IMR-90 (cell line): ENCODE results near the gene TRAF7. TPM values are rescaled to one million over a fixed set of nuclear protein-coding genes. Genes with fewer than 3 reads are reported as not detected.

Experiments used
- ATAC-seq: fragments of 200-7000 bp; cut with Tn5 transposase; 2 replicates; pipeline ENCODE4 v1.9.1; 2020; ENCODE audit warnings: low read depth, mild to moderate bottlenecking, moderate library complexity
- BruUV-seq: library from RNA; stranded (reverse); fragments of 400-500 nt; replicated peaks from 2 replicates; lab custom pipeline; 2021; lab: Mats Ljungman, UMichigan
- CTCF ChIA-PET: fragments of 300-600 bp; formaldehyde crosslinking; extraction: SDS; loops from one replicate; lab custom pipeline; 2021; ENCODE audit warnings: antibody characterized with exemption; lab: Yijun Ruan, JAX
- POLR2A ChIA-PET: fragments of 300-600 bp; sonication (Branson Sonifier 250); formaldehyde crosslinking; loops from one replicate; lab custom pipeline; 2022; ENCODE audit warnings: antibody characterized with exemption; ENCODE audit not compliant: unreplicated experiment; lab: Charles Lee
- DNase-seq: peaks from one replicate; pipeline ENCODE4 v3.0.0; 2013
- H2AFZ ChIP-seq: replicated peaks from 2 replicates; pipeline ENCODE3; 2013; ENCODE audit warnings: low read length, mild to moderate bottlenecking; ENCODE audit not compliant: poor library complexity
- H2AK5ac ChIP-seq: 2 replicates; pipeline ENCODE4 v1.6.1; 2013; ENCODE audit warnings: low read depth, low read length, inconsistent platforms
- H2AK9ac ChIP-seq: replicated peaks from 2 replicates; pipeline ENCODE3; 2013; ENCODE audit warnings: mild to moderate bottlenecking, low read depth, low read length, moderate library complexity; ENCODE audit not compliant: poor library complexity
- H2BK120ac ChIP-seq: 2 replicates; pipeline ENCODE4 v1.6.1; 2013; ENCODE audit warnings: low read depth, low read length, inconsistent platforms
- H2BK15ac ChIP-seq: 3 replicates; pipeline ENCODE4 v1.6.1; 2013; ENCODE audit warnings: low read depth, low read length, inconsistent platforms
- H2BK20ac ChIP-seq: 2 replicates; pipeline ENCODE4 v1.6.1; 2013; ENCODE audit warnings: low read depth, mild to moderate bottlenecking, inconsistent platforms, low read length, moderate library complexity
- H2BK5ac ChIP-seq: 2 replicates; pipeline ENCODE4 v1.6.1; 2013; ENCODE audit warnings: mild to moderate bottlenecking, low read depth, low read length, inconsistent platforms; ENCODE audit not compliant: poor library complexity, severe bottlenecking
- H3K14ac ChIP-seq: replicated peaks from 2 replicates; pipeline ENCODE4 v1.6.1; 2013; ENCODE audit warnings: low read depth, low read length, inconsistent platforms
- H3K18ac ChIP-seq: 2 replicates; pipeline ENCODE4 v1.6.1; 2013; ENCODE audit warnings: low read depth, low read length, control low read depth
- H3K23ac ChIP-seq: 2 replicates; pipeline ENCODE4 v1.6.1; 2013; ENCODE audit warnings: low read depth, low read length, inconsistent platforms
- H3K27ac ChIP-seq: 2 replicates; pipeline ENCODE4 v1.5.1; 2013; ENCODE audit warnings: mild to moderate bottlenecking, control low read depth, low read length; ENCODE audit not compliant: insufficient read depth
- H3K27me3 ChIP-seq: 2 replicates; pipeline ENCODE4 v1.6.1; 2013; ENCODE audit warnings: low read length; ENCODE audit not compliant: control insufficient read depth, insufficient read depth
- H3K36me3 ChIP-seq: 2 replicates; pipeline ENCODE4 v1.6.1; 2013; ENCODE audit warnings: low read length, mixed read lengths; ENCODE audit not compliant: control insufficient read depth, insufficient read depth
- H3K4ac ChIP-seq: 2 replicates; pipeline ENCODE4 v1.6.1; 2013; ENCODE audit warnings: low read depth, low read length, inconsistent platforms
- H3K4me1 ChIP-seq: 2 replicates; pipeline ENCODE4 v1.6.1; 2013; ENCODE audit warnings: low read length, mixed read lengths; ENCODE audit not compliant: control insufficient read depth, insufficient read depth
- H3K4me2 ChIP-seq: 2 replicates; pipeline ENCODE4 v1.6.1; 2013; ENCODE audit warnings: low read depth, mild to moderate bottlenecking, control low read depth, low read length, moderate library complexity
- H3K4me3 ChIP-seq: 2 replicates; pipeline ENCODE4 v1.5.1; 2013; ENCODE audit warnings: low read depth, mild to moderate bottlenecking, control low read depth, low read length, moderate library complexity; ENCODE audit not compliant: insufficient read depth
- H3K56ac ChIP-seq: 2 replicates; pipeline ENCODE4 v1.6.1; 2013; ENCODE audit warnings: low read length, inconsistent platforms; ENCODE audit not compliant: insufficient read depth; ENCODE audit errors: extremely low read depth
- H3K79me1 ChIP-seq, 2 experiments: 2 replicates each; pipeline ENCODE4 v1.6.1; 2013; ENCODE audit warnings: low read length in 2 of 2, inconsistent platforms in 1 of 2, low read depth in 1 of 2
- H3K9ac ChIP-seq: 2 replicates; pipeline ENCODE4 v1.6.1; 2013; ENCODE audit warnings: low read depth, low read length, control low read depth
- H3K9me1 ChIP-seq: 2 replicates; pipeline ENCODE4 v1.6.1; 2013; ENCODE audit warnings: low read length, inconsistent platforms; ENCODE audit not compliant: insufficient read depth
- H3K9me3 ChIP-seq: 2 replicates; pipeline ENCODE4 v1.6.1; 2013; ENCODE audit warnings: low read length; ENCODE audit not compliant: control insufficient read depth, insufficient read depth
- H4K20me1 ChIP-seq: 2 replicates; pipeline ENCODE4 v1.6.1; 2013; ENCODE audit warnings: low read length, inconsistent platforms; ENCODE audit not compliant: insufficient read depth
- H4K5ac ChIP-seq: 2 replicates; pipeline ENCODE4 v1.6.1; 2013; ENCODE audit warnings: mild to moderate bottlenecking, low read depth, low read length, control low read depth
- H4K8ac ChIP-seq, 2 experiments: 2 replicates each; pipeline ENCODE4 v1.6.1; 2013; ENCODE audit warnings: low read depth in 2 of 2, low read length in 2 of 2, control low read depth in 1 of 2, inconsistent platforms in 1 of 2
- H4K91ac ChIP-seq: 2 replicates; pipeline ENCODE4 v1.6.1; 2013; ENCODE audit warnings: low read depth, low read length, inconsistent platforms; ENCODE audit not compliant: insufficient read depth
- BHLHE40 ChIP-seq: fragments of 150-350 bp; IDR thresholded peaks from 2 replicates; pipeline ENCODE4 v1.6.1; 2016; ENCODE audit warnings: mild to moderate bottlenecking, low read depth, low read length
- CEBPB ChIP-seq: IDR thresholded peaks from 2 replicates; pipeline ENCODE4 v1.6.1; 2012; ENCODE audit warnings: low read depth, low read length, improper control_type of control experiment
- CHD1 ChIP-seq: IDR thresholded peaks from 2 replicates; pipeline ENCODE4 v1.6.1; 2012; ENCODE audit warnings: low read depth, low read length, improper control_type of control experiment
- CTCF ChIP-seq: conservative IDR thresholded peaks from 2 replicates; pipeline ENCODE4 v1.5.1; 2012; ENCODE audit warnings: mild to moderate bottlenecking, low read depth, low read length, improper control_type of control experiment
- FOS ChIP-seq: fragments of 150-350 bp; IDR thresholded peaks from 2 replicates; pipeline ENCODE4 v1.6.1; 2016; ENCODE audit warnings: low read depth, low read length
- MAFK ChIP-seq: IDR thresholded peaks from 2 replicates; pipeline ENCODE4 v1.6.1; 2012; ENCODE audit warnings: low read depth, low read length, improper control_type of control experiment
- MAZ ChIP-seq: IDR thresholded peaks from 2 replicates; pipeline ENCODE4 v1.6.1; 2012; ENCODE audit warnings: low read depth, mild to moderate bottlenecking, low read length, improper control_type of control experiment, moderate library complexity, borderline replicate concordance
- MXI1 ChIP-seq: IDR thresholded peaks from 2 replicates; pipeline ENCODE4 v1.6.1; 2012; ENCODE audit warnings: low read depth, mild to moderate bottlenecking, low read length, moderate library complexity, borderline replicate concordance
- NFE2L2 ChIP-seq: fragments of 150-350 bp; IDR thresholded peaks from 2 replicates; pipeline ENCODE4 v1.6.1; 2016; ENCODE audit warnings: low read depth, mild to moderate bottlenecking, low read length
- POLR2A ChIP-seq: IDR thresholded peaks from 2 replicates; pipeline ENCODE4 v1.6.1; 2012; ENCODE audit warnings: mild to moderate bottlenecking, low read depth, low read length
- RAD21 ChIP-seq: IDR thresholded peaks from 2 replicates; pipeline ENCODE4 v1.6.1; 2012; ENCODE audit warnings: low read length, improper control_type of control experiment
- RCOR1 ChIP-seq: IDR thresholded peaks from 2 replicates; pipeline ENCODE4 v1.6.1; 2012; ENCODE audit warnings: mild to moderate bottlenecking, low read length, improper control_type of control experiment; ENCODE audit not compliant: insufficient replicate concordance
- RFX5 ChIP-seq: IDR thresholded peaks from 2 replicates; pipeline ENCODE4 v1.8.0; 2012; ENCODE audit warnings: low read depth, mild to moderate bottlenecking, low read length, moderate library complexity
- SMC3 ChIP-seq: fragments of 150-350 bp; IDR thresholded peaks from 2 replicates; pipeline ENCODE4 v1.6.1; 2016; ENCODE audit warnings: low read depth, mild to moderate bottlenecking, antibody characterized with exemption, low read length, moderate library complexity
- USF2 ChIP-seq: fragments of 150-350 bp; IDR thresholded peaks from 2 replicates; pipeline ENCODE4 v1.6.1; 2017; ENCODE audit warnings: mild to moderate bottlenecking, antibody characterized with exemption, low read length, low read depth
- WGBS, 2 experiments: methylation state at CpG; one replicate each; pipeline versions ENCODE4 v1.1.5 to v1.1.7; 2013; ENCODE audit warnings: missing lambda C conversion rate in 2 of 2; ENCODE audit not compliant: insufficient read length in 1 of 2; ENCODE audit errors: extremely low coverage in 2 of 2; 5-methylcytosine and 5-hydroxymethylcytosine counted together
- dilution Hi-C: fragments of 300-500 bp; cut with HindIII; formaldehyde crosslinking; loops from one replicate; pipeline ENCODE4 v1.14.3; 2018; ENCODE audit warnings: low sequenced_read_pairs; ENCODE audit not compliant: unreplicated experiment
- in situ Hi-C: fragments of 300-500 bp; cut with MboI; formaldehyde crosslinking; loops from 3 replicates; pipeline ENCODE4 v1.14.3; 2019; ENCODE audit warnings: low sequenced_read_pairs, inconsistent platforms, mixed read lengths
- intact Hi-C: fragments of 100-400 bp; cut with micrococcal nuclease; formaldehyde crosslinking; loops from 2 replicates; pipeline ENCODE4 v1.10.0; 2022
- polyA plus RNA-seq, 3 experiments: library from polyadenylated mRNA; depleted of rRNA; stranded (reverse); fragments of >200 nt; gene quantifications; 2 replicates each; pipeline ENCODE4 v1.2.3, GENCODE V29; 2012; ENCODE audit warnings: low replicate concordance in 1 of 3
- total RNA-seq: library from RNA; depleted of rRNA; stranded (reverse); fragments of >200 nt; gene quantifications from 2 replicates; pipeline ENCODE4 v1.2.3, GENCODE V29; 2012
- TF ChIP-seq, protein P1 (sequence below): fragments of 150-350 bp; IDR thresholded peaks from 2 replicates; pipeline ENCODE4 v1.6.1; 2016; ENCODE audit warnings: low read depth, mild to moderate bottlenecking, low read length, moderate library complexity, borderline replicate concordance

TRAF7 gene
- total and polyA plus RNA-seq, 2 of the 4 experiments (the other 2 are of a cell fraction): 29.6 to 52.6 TPM

DNA sequence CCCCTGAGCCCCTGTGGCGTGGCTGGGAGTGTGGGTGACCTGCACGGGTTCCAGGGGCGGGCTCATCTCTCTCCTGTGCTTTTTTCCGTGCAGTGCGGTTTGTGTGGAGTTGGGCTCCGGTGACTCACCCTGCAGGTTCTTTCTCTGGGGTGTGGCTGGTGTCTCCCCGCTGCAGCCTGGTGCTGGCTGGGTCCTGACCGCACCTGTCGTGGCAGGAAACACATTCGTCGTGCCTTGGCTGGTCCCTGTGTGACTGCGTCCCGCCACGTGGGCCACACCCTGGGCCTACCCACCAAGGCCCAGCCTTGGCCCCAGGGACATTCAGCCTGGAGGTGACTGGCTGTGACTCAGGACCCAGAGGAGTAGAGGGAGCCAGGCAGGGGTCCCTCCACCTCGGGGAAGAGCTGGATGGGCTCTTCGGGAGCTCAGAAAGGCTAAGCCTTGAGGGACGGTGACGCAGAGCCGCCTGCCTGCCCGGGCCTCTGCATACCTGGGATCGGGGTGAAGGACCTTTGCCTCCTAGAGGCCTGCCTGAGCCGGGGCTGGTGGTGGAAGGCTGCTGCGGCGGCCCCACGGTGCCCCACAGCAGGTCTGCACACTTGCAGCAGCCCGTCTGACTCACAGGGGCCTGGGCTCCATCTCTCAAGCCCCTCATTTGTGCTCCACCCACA, 7.8 kb downstream of the TRAF7 start:
- DNase-seq: no peak
- no TSS peak for BruUV-seq
- Histone ChIP-seq H2AK9ac (no peak overlapping the region), H3K23ac (no peak overlapping the region), H3K9me1 (0 out of 2 replicates have a peak, but pooled peaks cover 2% of the 10 kb centered on the region), H3K9ac (no peak overlapping the region), H3K79me1 (peaks cover 0 to 57% of the 10 kb centered on the region in 2 experiments), H3K14ac (no peak overlapping the region), H3K4me3 (no peak overlapping the region), H4K8ac (no peak overlapping the region), H3K27me3 (no peaks in the 10 kb centered on the region), H2AFZ (no peak overlapping the region), H3K9me3 (no peaks in the 10 kb centered on the region), H3K36me3 (peaks cover 29% of the 10 kb centered on the region), H2BK120ac (no peak overlapping the region), H3K27ac (no peak overlapping the region), H3K56ac (no peak overlapping the region), H2AK5ac (no peak overlapping the region), H4K5ac (no peak overlapping the region), H3K4ac (no peak overlapping the region), H4K20me1 (peaks cover 71% of the 10 kb centered on the region), H2BK15ac (no peak overlapping the region), H3K4me1 (peaks cover 24% of the 10 kb centered on the region), H3K18ac (no peak overlapping the region), H3K4me2 (no peak overlapping the region), H2BK5ac (no peak overlapping the region), H2BK20ac (no peak overlapping the region), H4K91ac (no peak overlapping the region)
- in situ Hi-C loops (no loop called here), dilution Hi-C loops (no loop called here), intact Hi-C loops (no loop called here)
- ATAC-seq: no peak
- ChIA-PET POLR2A (no interaction called here), CTCF (no interaction called here)
- WGBS, 2 experiments: 98% methylated on average over 13 of the region's 26 CpGs; no CpG with 5 or more reads in 1 of the 2 experiments
- TF ChIP-seq RAD21: no peak
- TF ChIP-seq RCOR1: no peak
- TF ChIP-seq, protein P1, sequence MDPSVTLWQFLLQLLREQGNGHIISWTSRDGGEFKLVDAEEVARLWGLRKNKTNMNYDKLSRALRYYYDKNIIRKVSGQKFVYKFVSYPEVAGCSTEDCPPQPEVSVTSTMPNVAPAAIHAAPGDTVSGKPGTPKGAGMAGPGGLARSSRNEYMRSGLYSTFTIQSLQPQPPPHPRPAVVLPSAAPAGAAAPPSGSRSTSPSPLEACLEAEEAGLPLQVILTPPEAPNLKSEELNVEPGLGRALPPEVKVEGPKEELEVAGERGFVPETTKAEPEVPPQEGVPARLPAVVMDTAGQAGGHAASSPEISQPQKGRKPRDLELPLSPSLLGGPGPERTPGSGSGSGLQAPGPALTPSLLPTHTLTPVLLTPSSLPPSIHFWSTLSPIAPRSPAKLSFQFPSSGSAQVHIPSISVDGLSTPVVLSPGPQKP: no peak
- TF ChIP-seq USF2: no peak
- no peak for TF ChIP-seq MAFK
- no peak for TF ChIP-seq FOS
- no peak for TF ChIP-seq CTCF
- TF ChIP-seq MXI1: no peak
- TF ChIP-seq MAZ: no peak
- no peak for TF ChIP-seq NFE2L2
- no peak for TF ChIP-seq POLR2A
- no peak for TF ChIP-seq SMC3
- TF ChIP-seq CEBPB: no peak
- no peak for TF ChIP-seq BHLHE40
- TF ChIP-seq RFX5: no peak
- TF ChIP-seq CHD1: no peak
